ENCODE measurements around the gene PSMA8. TPM values are rescaled to one million over a fixed set of nuclear protein-coding genes. Genes with fewer than 3 reads are reported as not detected.

The PSMA8 gene
- total and polyA plus RNA-seq, 2 of the 8 experiments (the other 6 are each of a cell fraction or from before 2014, with no cell fraction given): not detected

- TF ChIP-seq CHD7 (IDR thresholded peaks at IDR 0.05; ENCODE audit: insufficient replicate concordance, low read length) (no peak), NRF1 (IDR thresholded peaks at IDR 0.05; ENCODE audit: low read depth, low read length) (no peak), POLR2AphosphoS5 (IDR thresholded peaks at IDR 0.05; ENCODE audit: low read depth, low read length) (no peak), RAD21 (IDR thresholded peaks at IDR 0.05 in 1 of 2, conservative IDR thresholded peaks at IDR 0.05 in 1 of 2; ENCODE audit: low read depth in 2 of 2, low read length in 2 of 2) (no peak), E2F6 (IDR thresholded peaks at IDR 0.05) (no peak), EP300 (IDR thresholded peaks at IDR 0.05; ENCODE audit: borderline replicate concordance in 1 of 2, low read depth in 2 of 2, low read length in 2 of 2) (no peak), JUN (IDR thresholded peaks at IDR 0.05; ENCODE audit: low read depth, low read length) (no peak), SUZ12 (IDR thresholded peaks at IDR 0.05; ENCODE audit: low read length) (no peak), ZNF274 (IDR thresholded peaks at IDR 0.05; ENCODE audit: borderline replicate concordance, extremely low read depth, low read length) (no peak), BCL11A (IDR thresholded peaks at IDR 0.05; ENCODE audit: low read depth in 2 of 2, low read length in 2 of 2) (no peak)
These were observed 56.8 kb downstream of the PSMA8 start (continued) for GRCh38 chr18:26190506-26190905.

All from H1 (cell line).